HEK293 (cell line): ENCODE data around the gene MMP24OS.

Experiments
- BCL6B ChIP-seq: fragments of 450-650 bp; formaldehyde crosslinking; IDR thresholded peaks from 2 replicates; pipeline ENCODE4 v1.5.1; 2017; ENCODE audit warnings: missing biosample characterization, missing genetic modification characterization
- GLIS1 ChIP-seq: fragments of 450-650 bp; formaldehyde crosslinking; IDR thresholded peaks from 2 replicates; pipeline ENCODE4 v1.5.1; 2016; ENCODE audit warnings: missing biosample characterization, missing genetic modification characterization
- HOXA7 ChIP-seq: sonication (generic); formaldehyde crosslinking; IDR thresholded peaks from 2 replicates; pipeline ENCODE4 v1.8.1; 2022; ENCODE audit warnings: missing genetic modification reagents, borderline replicate concordance
- HOXC10 ChIP-seq: sonication (generic); formaldehyde crosslinking; IDR thresholded peaks from 2 replicates; pipeline ENCODE4 v1.8.1; 2023; ENCODE audit warnings: mild to moderate bottlenecking, missing genetic modification reagents
- KLF1 ChIP-seq: fragments of 450-650 bp; formaldehyde crosslinking; IDR thresholded peaks from 2 replicates; pipeline ENCODE4 v1.5.1; 2016; ENCODE audit warnings: missing biosample characterization, missing genetic modification characterization
- KLF8 ChIP-seq: fragments of 450-650 bp; formaldehyde crosslinking; IDR thresholded peaks from 2 replicates; pipeline ENCODE4 v1.5.1; 2016; ENCODE audit warnings: missing biosample characterization, missing genetic modification characterization
- PRDM1 ChIP-seq: fragments of 450-650 bp; formaldehyde crosslinking; IDR thresholded peaks from 2 replicates; pipeline ENCODE4; 2016; ENCODE audit warnings: missing biosample characterization, missing genetic modification characterization
- SCRT2 ChIP-seq: fragments of 450-650 bp; formaldehyde crosslinking; IDR thresholded peaks from 2 replicates; pipeline ENCODE4 v1.5.1; 2016; ENCODE audit warnings: missing biosample characterization, missing genetic modification characterization
- SP3 ChIP-seq: fragments of 450-650 bp; formaldehyde crosslinking; IDR thresholded peaks from 2 replicates; pipeline ENCODE4 v1.5.1; 2016; ENCODE audit warnings: missing biosample characterization, missing genetic modification characterization
- SP7 ChIP-seq: fragments of 450-650 bp; formaldehyde crosslinking; IDR thresholded peaks from 2 replicates; pipeline ENCODE4 v1.5.1; 2016; ENCODE audit warnings: missing biosample characterization, missing genetic modification characterization
- YY2 ChIP-seq: fragments of 450-650 bp; formaldehyde crosslinking; IDR thresholded peaks from 2 replicates; pipeline ENCODE4 v1.5.1; 2016; ENCODE audit warnings: missing biosample characterization, missing genetic modification characterization
- ZBTB20 ChIP-seq: fragments of 450-650 bp; formaldehyde crosslinking; IDR thresholded peaks from 2 replicates; pipeline ENCODE4 v1.5.1; 2016; ENCODE audit warnings: missing biosample characterization, missing genetic modification characterization
- ZBTB8A ChIP-seq: fragments of 450-650 bp; formaldehyde crosslinking; IDR thresholded peaks from 2 replicates; pipeline ENCODE4 v1.5.1; 2016; ENCODE audit warnings: missing biosample characterization, missing genetic modification characterization
- ZEB2 ChIP-seq: fragments of 450-650 bp; formaldehyde crosslinking; IDR thresholded peaks from 2 replicates; pipeline ENCODE4 v1.5.1; 2016; ENCODE audit warnings: missing biosample characterization, missing genetic modification characterization
- ZFHX2 ChIP-seq: fragments of 450-650 bp; formaldehyde crosslinking; conservative IDR thresholded peaks from 2 replicates; pipeline ENCODE4 v1.5.1; 2016; ENCODE audit warnings: missing biosample characterization, missing genetic modification characterization
- ZFP37 ChIP-seq: fragments of 450-650 bp; formaldehyde crosslinking; IDR thresholded peaks from 2 replicates; pipeline ENCODE4 v1.5.1; 2016; ENCODE audit warnings: missing biosample characterization, missing genetic modification characterization
- ZNF19 ChIP-seq: fragments of 450-650 bp; formaldehyde crosslinking; IDR thresholded peaks from 2 replicates; pipeline ENCODE4; 2016; ENCODE audit warnings: missing biosample characterization, missing genetic modification characterization, low read depth
- ZNF248 ChIP-seq: fragments of 450-650 bp; formaldehyde crosslinking; IDR thresholded peaks from 2 replicates; pipeline ENCODE4 v1.5.1; 2017; ENCODE audit warnings: missing biosample characterization, missing genetic modification characterization
- ZNF335 ChIP-seq: fragments of 450-650 bp; formaldehyde crosslinking; conservative IDR thresholded peaks from 2 replicates; pipeline ENCODE4 v1.5.1; 2016; ENCODE audit warnings: missing biosample characterization, missing genetic modification characterization
- ZNF514 ChIP-seq: fragments of 450-650 bp; formaldehyde crosslinking; IDR thresholded peaks from 2 replicates; pipeline ENCODE4 v1.5.1; 2016; ENCODE audit warnings: missing biosample characterization, missing genetic modification characterization
- ZNF626 ChIP-seq: fragments of 450-650 bp; sonication (Bioruptor Pico); formaldehyde crosslinking; IDR thresholded peaks from 2 replicates; pipeline ENCODE4 v1.5.1; 2018; ENCODE audit warnings: missing biosample characterization, missing genetic modification characterization, inconsistent platforms
- ZNF629 ChIP-seq: fragments of 450-650 bp; formaldehyde crosslinking; IDR thresholded peaks from 2 replicates; pipeline ENCODE4 v1.5.1; 2017; ENCODE audit warnings: missing biosample characterization, missing genetic modification characterization
- ZNF692 ChIP-seq: fragments of 450-650 bp; formaldehyde crosslinking; IDR thresholded peaks from 2 replicates; pipeline ENCODE4 v1.5.1; 2016; ENCODE audit warnings: missing biosample characterization, missing genetic modification characterization
- ZSCAN30 ChIP-seq: fragments of 450-650 bp; IDR thresholded peaks from 2 replicates; pipeline ENCODE4 v1.5.1; 2018; ENCODE audit warnings: missing biosample characterization, mild to moderate bottlenecking, missing genetic modification characterization, moderate library complexity
- TF ChIP-seq, protein P1 (sequence below): fragments of 450-650 bp; formaldehyde crosslinking; IDR thresholded peaks from 2 replicates; pipeline ENCODE4 v1.5.1; 2016; ENCODE audit warnings: missing biosample characterization, missing genetic modification characterization
- TF ChIP-seq, protein P2 (sequence below): fragments of 450-650 bp; formaldehyde crosslinking; IDR thresholded peaks from 2 replicates; pipeline ENCODE4 v1.5.1; 2016; ENCODE audit warnings: missing biosample characterization, missing genetic modification characterization
- TF ChIP-seq, protein P3 (sequence below): fragments of 450-650 bp; formaldehyde crosslinking; IDR thresholded peaks from 2 replicates; pipeline ENCODE4 v1.5.1; 2016; ENCODE audit warnings: missing biosample characterization, missing genetic modification characterization, borderline replicate concordance
- TF ChIP-seq, protein P4 (sequence below): fragments of 450-650 bp; formaldehyde crosslinking; IDR thresholded peaks from 2 replicates; pipeline ENCODE4 v1.5.1; 2016; ENCODE audit warnings: missing biosample characterization, missing genetic modification characterization, low read depth
- TF ChIP-seq, protein P5 (sequence below): fragments of 450-650 bp; formaldehyde crosslinking; IDR thresholded peaks from 2 replicates; pipeline ENCODE4 v1.5.1; 2016; ENCODE audit warnings: missing biosample characterization, missing genetic modification characterization

The MMP24OS gene

GRCh38 chr20:35318502-35319157 lies 40.7 kb upstream of the MMP24OS start (continued):
- TF ChIP-seq ZNF335 (tag by site-specific recombination) = no peak
- 0 out of 2 replicates have a peak, but pooled peaks have one; percentile 4 for TF ChIP-seq SP3 (tag by site-specific recombination)
- no peak for TF ChIP-seq ZNF626
- peak; percentile 90 for TF ChIP-seq PRDM1 (tag by site-specific recombination)
- TF ChIP-seq ZBTB8A = no peak
- peak; percentile 80 for TF ChIP-seq ZNF629 (tag by site-specific recombination)
- TF ChIP-seq ZNF248 (tag by site-specific recombination) = no peak
- TF ChIP-seq KLF8 (tag by site-specific recombination) = peak; percentile 88
- TF ChIP-seq KLF1 (tag by site-specific recombination) = 0 out of 2 replicates have a peak, but pooled peaks have one; percentile 27
- TF ChIP-seq, protein P1, sequence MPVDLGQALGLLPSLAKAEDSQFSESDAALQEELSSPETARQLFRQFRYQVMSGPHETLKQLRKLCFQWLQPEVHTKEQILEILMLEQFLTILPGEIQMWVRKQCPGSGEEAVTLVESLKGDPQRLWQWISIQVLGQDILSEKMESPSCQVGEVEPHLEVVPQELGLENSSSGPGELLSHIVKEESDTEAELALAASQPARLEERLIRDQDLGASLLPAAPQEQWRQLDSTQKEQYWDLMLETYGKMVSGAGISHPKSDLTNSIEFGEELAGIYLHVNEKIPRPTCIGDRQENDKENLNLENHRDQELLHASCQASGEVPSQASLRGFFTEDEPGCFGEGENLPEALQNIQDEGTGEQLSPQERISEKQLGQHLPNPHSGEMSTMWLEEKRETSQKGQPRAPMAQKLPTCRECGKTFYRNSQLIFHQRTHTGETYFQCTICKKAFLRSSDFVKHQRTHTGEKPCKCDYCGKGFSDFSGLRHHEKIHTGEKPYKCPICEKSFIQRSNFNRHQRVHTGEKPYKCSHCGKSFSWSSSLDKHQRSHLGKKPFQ = no peak
- TF ChIP-seq GLIS1 = peak; percentile 87
- TF ChIP-seq, protein P2, sequence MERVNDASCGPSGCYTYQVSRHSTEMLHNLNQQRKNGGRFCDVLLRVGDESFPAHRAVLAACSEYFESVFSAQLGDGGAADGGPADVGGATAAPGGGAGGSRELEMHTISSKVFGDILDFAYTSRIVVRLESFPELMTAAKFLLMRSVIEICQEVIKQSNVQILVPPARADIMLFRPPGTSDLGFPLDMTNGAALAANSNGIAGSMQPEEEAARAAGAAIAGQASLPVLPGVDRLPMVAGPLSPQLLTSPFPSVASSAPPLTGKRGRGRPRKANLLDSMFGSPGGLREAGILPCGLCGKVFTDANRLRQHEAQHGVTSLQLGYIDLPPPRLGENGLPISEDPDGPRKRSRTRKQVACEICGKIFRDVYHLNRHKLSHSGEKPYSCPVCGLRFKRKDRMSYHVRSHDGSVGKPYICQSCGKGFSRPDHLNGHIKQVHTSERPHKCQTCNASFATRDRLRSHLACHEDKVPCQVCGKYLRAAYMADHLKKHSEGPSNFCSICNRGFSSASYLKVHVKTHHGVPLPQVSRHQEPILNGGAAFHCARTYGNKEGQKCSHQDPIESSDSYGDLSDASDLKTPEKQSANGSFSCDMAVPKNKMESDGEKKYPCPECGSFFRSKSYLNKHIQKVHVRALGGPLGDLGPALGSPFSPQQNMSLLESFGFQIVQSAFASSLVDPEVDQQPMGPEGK = 0 out of 2 replicates have a peak, but pooled peaks have one; percentile 21
- TF ChIP-seq HOXC10 (CRISPR knock-in tag) = no peak
- no peak for TF ChIP-seq BCL6B (tag by site-specific recombination)
- TF ChIP-seq, protein P3, sequence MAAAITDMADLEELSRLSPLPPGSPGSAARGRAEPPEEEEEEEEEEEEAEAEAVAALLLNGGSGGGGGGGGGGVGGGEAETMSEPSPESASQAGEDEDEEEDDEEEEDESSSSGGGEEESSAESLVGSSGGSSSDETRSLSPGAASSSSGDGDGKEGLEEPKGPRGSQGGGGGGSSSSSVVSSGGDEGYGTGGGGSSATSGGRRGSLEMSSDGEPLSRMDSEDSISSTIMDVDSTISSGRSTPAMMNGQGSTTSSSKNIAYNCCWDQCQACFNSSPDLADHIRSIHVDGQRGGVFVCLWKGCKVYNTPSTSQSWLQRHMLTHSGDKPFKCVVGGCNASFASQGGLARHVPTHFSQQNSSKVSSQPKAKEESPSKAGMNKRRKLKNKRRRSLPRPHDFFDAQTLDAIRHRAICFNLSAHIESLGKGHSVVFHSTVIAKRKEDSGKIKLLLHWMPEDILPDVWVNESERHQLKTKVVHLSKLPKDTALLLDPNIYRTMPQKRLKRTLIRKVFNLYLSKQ (tag by site-specific recombination) = no peak
- TF ChIP-seq ZFP37 (tag by site-specific recombination) = peak; percentile 49
- TF ChIP-seq ZFHX2 (tag by site-specific recombination) = no peak
- peak; percentile 68 for TF ChIP-seq ZEB2 (tag by site-specific recombination)
- peak; percentile 67 for TF ChIP-seq SP7
- no peak for TF ChIP-seq ZSCAN30 (tag by site-specific recombination)
- TF ChIP-seq ZNF19 (tag by site-specific recombination) = no peak
- TF ChIP-seq ZNF692 (tag by site-specific recombination) = 0 out of 2 replicates have a peak, but pooled peaks have one; percentile 35
- TF ChIP-seq ZBTB20 (tag by site-specific recombination) = peak; percentile 31; the same call in 1 of the 2 replicates
- TF ChIP-seq ZNF514 (tag by site-specific recombination) = no peak
- TF ChIP-seq YY2 = no peak
- TF ChIP-seq SCRT2 (tag by site-specific recombination) = peak; percentile 100
- no peak for TF ChIP-seq HOXA7 (CRISPR knock-in tag)
- TF ChIP-seq, protein P4, sequence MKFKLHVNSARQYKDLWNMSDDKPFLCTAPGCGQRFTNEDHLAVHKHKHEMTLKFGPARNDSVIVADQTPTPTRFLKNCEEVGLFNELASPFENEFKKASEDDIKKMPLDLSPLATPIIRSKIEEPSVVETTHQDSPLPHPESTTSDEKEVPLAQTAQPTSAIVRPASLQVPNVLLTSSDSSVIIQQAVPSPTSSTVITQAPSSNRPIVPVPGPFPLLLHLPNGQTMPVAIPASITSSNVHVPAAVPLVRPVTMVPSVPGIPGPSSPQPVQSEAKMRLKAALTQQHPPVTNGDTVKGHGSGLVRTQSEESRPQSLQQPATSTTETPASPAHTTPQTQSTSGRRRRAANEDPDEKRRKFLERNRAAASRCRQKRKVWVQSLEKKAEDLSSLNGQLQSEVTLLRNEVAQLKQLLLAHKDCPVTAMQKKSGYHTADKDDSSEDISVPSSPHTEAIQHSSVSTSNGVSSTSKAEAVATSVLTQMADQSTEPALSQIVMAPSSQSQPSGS (tag by site-specific recombination) = peak; percentile 20
- TF ChIP-seq, protein P5, sequence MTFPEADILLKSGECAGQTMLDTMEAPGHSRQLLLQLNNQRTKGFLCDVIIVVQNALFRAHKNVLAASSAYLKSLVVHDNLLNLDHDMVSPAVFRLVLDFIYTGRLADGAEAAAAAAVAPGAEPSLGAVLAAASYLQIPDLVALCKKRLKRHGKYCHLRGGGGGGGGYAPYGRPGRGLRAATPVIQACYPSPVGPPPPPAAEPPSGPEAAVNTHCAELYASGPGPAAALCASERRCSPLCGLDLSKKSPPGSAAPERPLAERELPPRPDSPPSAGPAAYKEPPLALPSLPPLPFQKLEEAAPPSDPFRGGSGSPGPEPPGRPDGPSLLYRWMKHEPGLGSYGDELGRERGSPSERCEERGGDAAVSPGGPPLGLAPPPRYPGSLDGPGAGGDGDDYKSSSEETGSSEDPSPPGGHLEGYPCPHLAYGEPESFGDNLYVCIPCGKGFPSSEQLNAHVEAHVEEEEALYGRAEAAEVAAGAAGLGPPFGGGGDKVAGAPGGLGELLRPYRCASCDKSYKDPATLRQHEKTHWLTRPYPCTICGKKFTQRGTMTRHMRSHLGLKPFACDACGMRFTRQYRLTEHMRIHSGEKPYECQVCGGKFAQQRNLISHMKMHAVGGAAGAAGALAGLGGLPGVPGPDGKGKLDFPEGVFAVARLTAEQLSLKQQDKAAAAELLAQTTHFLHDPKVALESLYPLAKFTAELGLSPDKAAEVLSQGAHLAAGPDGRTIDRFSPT (tag by site-specific recombination) = 0 out of 2 replicates have a peak, but pooled peaks have one; percentile 16
